Loucy (cell line): ENCODE data around the gene PTHLH.

Source experiments
- EZH2phosphoT487 ChIP-seq: fragments of 200-600 bp; IDR thresholded peaks from 2 replicates; pipeline ENCODE4 v1.6.1; 2018; ENCODE audit warnings: antibody characterized with exemption, mild to moderate bottlenecking, moderate library complexity, borderline replicate concordance
- TF ChIP-seq, protein P1 (sequence below): fragments of 200-600 bp; sonication (generic); conservative IDR thresholded peaks from 2 replicates; pipeline ENCODE4 v1.5.1; 2014; ENCODE audit warnings: mild to moderate bottlenecking, antibody characterized with exemption, low read length

DNA sequence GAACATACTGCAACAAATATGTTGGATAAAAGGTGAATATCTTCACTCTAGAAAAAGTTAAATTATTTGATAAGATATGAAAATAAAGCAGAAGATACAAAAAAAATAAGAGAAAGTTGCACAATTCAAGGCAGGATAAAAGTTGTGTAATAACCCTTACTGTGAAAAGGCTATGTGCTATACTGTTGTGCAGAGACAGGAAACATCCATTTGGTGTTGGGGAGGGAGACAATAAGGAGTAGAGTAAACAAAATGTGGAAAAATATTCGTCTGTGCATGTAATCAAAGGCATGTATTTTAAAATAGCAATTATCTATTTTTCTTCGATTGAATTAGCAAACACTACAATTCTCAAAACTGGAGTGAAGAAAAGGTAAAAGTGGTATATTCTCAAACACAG, 34.8 kb downstream of the PTHLH start:
- TF ChIP-seq EZH2phosphoT487: no peak
- TF ChIP-seq, protein P1, sequence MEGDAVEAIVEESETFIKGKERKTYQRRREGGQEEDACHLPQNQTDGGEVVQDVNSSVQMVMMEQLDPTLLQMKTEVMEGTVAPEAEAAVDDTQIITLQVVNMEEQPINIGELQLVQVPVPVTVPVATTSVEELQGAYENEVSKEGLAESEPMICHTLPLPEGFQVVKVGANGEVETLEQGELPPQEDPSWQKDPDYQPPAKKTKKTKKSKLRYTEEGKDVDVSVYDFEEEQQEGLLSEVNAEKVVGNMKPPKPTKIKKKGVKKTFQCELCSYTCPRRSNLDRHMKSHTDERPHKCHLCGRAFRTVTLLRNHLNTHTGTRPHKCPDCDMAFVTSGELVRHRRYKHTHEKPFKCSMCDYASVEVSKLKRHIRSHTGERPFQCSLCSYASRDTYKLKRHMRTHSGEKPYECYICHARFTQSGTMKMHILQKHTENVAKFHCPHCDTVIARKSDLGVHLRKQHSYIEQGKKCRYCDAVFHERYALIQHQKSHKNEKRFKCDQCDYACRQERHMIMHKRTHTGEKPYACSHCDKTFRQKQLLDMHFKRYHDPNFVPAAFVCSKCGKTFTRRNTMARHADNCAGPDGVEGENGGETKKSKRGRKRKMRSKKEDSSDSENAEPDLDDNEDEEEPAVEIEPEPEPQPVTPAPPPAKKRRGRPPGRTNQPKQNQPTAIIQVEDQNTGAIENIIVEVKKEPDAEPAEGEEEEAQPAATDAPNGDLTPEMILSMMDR: no peak
